Left renal pelvis (tissue), 4 donors: Measurements from ENCODE around the gene RRAD. TPM values are rescaled to one million over a fixed set of nuclear protein-coding genes. Genes with fewer than 3 reads are reported as not detected.
"Not testable (repeated sequence)": the region's sequence is repeated elsewhere in the genome, so short reads cannot be mapped to it uniquely, and the experiment has no call there.

Source experiments
- DNase-seq, 4 donors: peaks; one replicate each; pipeline ENCODE4 v3.0.0-alpha.2; 2013; ENCODE audit warnings: low read depth in 4 of 4, low spot score in 3 of 4
- polyA plus RNA-seq, 4 donors: library from polyadenylated mRNA; unstranded; fragments of 120-200 nt; gene quantifications; one replicate each; pipeline ENCODE4 v1.2.1, GENCODE V29; 2013; ENCODE audit not compliant: insufficient read length in 4 of 4

RRAD gene
- 1 to 10 TPM; 1.2 to 5.4 (median 2.1) TPM for polyA plus RNA-seq

- no peak for DNase-seq
These were observed at the start of gene RRAD for GRCh38 chr16:66925322-66925840. TSS of gene RRAD (minus strand) at chr16:66925535. CDS start at chr16:66925179, 356 bp downstream.

- DNase-seq = not testable (repeated sequence)
These were observed 49.6 kb upstream of the RRAD start for GRCh38 chr16:66974932-66975246.

- DNase-seq = not testable (repeated sequence)
These were observed 49.0 kb upstream of the RRAD start for GRCh38 chr16:66974156-66974931.

- no peak for DNase-seq
These were observed 48.4 kb upstream of the RRAD start for GRCh38 chr16:66973716-66974115.

GRCh38 chr16:66972983-66973382, 47.6 kb upstream of the RRAD start:
- no peak for DNase-seq

GRCh38 chr16:66970775-66971720, 45.7 kb upstream of the RRAD start:
- DNase-seq = no peak

- DNase-seq = no peak
These were observed 43.5 kb upstream of the RRAD start for GRCh38 chr16:66968847-66969246.

- DNase-seq = no peak
These were observed 38.7 kb upstream of the RRAD start for GRCh38 chr16:66964049-66964448.

- no peak for DNase-seq
These were observed 36.6 kb upstream of the RRAD start for GRCh38 chr16:66961914-66962313.

- peak in 1 of 4 donors; percentile 48 for DNase-seq
These were observed 35.9 kb upstream of the RRAD start, which contains the start of gene CES3 for GRCh38 chr16:66961065-66961744. TSS of gene CES3 (plus strand) at chr16:66961266. CDS start at chr16:66961308, 42 bp downstream.

- DNase-seq = no peak
These were observed 34.9 kb upstream of the RRAD start for GRCh38 chr16:66960270-66960669.

- no peak for DNase-seq
These were observed 34.4 kb upstream of the RRAD start for GRCh38 chr16:66959704-66960161.

GRCh38 chr16:66958857-66959703, 33.7 kb upstream of the RRAD start:
- no peak for DNase-seq

GRCh38 chr16:66956154-66956457, 30.8 kb upstream of the RRAD start:
- not testable (repeated sequence) for DNase-seq

- not testable (repeated sequence) for DNase-seq
These were observed 30.2 kb upstream of the RRAD start for GRCh38 chr16:66955363-66956153.

- no peak for DNase-seq
These were observed 28.8 kb upstream of the RRAD start for GRCh38 chr16:66954097-66954659.

- DNase-seq = no peak
These were observed 28.2 kb upstream of the RRAD start for GRCh38 chr16:66953462-66954096.

- no peak for DNase-seq
These were observed 27.2 kb upstream of the RRAD start for GRCh38 chr16:66952430-66953110.
